Activated CD4-positive, alpha-beta T cell treated with anti-CD3 and anti-CD28 coated beads for 4 hours (primary cell): Measurements from ENCODE around the gene TMUB1.
A peak's percentile ranks its signal among the peaks of the same experiment; 100 is the strongest.

Experiments
- DNase-seq, 2 donors: peaks; one replicate each; pipeline ENCODE4 v3.0.0-alpha.2; 2020

Gene TMUB1

DNA sequence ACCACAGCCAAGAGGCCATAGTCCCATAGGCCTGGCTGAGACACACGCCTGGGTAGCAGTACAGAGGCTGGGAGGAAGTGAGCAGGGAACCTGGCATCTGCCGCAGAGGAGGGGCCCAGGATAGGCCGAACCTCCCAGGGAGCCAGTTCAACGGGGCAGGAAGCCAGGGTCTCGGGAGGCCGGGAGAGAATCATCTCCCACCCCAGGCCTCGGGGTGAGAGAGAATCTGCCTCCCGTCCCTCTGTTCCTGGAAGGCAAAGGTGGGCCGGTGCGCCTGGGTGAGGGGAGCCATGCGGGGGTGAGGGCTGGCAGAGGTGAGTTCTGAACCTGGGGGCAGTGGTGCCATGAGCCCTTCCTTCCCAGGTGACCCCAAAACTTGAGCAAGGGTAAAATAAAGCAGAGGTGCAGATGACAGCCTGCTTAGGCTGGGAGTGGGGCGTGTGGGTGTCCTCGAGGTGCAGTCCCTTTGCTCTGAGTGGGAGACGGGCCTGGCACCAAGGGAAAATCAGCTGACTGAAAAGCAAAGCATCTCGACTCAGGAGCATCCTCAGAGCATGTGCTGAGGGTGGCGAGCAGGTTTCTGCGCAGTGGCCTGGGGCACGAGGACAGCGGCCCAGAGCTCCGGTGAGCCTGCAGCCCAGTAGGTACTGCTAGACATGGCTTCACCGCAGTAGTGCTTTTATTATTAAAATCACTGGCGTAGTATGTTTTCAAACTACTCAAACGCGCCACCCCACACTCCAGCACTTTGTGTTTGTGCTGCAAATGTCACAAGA, 18.5 kb upstream of the TMUB1 start:
- DNase-seq = no peak

DNA sequence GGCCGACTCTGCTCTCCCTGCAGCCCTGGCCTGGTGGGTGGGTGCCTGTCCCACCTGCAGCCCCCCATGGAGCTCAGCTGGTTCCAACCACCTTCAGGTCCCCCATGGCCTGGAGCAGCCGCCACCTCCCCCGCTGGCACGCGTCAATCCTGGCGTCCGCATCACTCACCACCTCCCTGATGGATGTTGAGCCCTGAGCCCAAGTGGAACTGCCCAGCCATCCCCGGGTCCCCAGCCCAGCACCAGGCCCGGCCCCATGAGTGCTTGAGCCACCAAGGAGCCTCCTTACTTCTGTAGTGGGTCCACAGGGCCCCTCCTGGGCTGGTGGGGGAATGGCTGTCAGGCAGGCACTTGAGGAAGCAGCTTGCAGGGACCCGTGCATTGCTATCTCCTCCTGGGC, 17.6 kb upstream of the TMUB1 start:
- DNase-seq = no peak

DNA sequence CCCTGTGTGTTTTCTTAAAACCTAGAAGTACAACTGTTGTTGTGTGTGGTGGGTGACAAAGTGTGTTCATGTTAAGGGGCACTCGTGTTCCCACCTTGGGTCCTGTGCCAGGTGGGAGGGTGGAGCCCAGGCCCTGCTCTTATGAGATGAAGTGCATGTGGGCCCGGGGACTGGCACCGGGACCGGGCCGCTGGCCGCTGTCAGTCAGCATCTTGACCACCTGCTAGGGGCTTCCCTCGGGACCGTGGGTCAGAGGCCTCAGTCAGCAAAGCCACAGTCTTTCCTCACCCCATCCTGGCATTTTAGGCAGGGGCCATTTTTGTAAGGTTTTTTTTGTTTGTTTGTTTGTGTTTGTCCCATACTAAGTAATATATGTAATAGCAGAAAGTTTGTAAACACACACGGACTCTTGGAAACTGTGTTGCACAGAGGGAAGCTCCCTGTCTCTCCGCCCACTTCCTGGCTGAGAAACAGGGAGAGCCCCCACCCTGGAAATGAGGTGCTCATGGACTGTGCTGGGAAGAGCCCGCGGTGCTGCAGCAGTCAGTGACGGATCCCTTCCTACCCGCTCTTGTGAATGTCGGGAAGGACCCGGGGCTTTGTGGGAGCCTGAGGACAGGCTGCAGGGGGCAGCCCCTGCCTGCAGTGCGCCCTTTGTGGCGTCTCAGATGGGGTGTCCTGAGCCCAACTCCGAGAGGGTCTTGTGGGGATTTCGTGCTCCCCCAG, 16.4 kb upstream of the TMUB1 start:
- no peak for DNase-seq

DNA sequence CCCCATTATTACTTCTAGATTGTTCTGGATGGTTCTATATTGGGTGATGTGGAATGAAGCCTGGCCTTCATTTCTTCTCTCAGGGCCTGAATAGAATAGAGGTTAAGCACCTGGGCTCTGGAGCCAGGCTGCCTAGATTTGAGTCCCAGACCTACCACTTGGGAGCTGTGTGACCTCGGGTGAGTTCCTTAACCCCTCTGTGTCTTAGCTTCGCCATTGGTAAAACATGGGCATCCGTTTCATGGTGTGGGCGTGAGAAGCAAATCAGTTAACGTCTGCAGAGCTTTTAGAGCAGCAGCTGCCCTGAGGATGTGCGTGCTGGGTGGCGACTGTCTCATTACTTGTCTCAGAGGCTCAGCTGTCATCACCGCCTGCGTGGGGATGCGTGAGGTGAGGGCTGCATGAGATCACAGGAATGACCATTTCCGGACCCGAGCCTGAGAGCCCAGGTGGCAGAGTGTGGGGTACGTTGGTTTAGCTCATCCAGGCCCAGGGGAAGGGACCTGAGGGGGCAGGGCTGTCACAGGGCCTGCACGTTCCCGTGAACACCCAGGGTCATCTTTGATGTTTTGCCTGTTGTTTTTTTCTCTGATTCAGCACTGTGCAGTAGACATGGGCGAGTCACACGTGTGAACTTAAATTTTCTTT, 12.7 kb upstream of the TMUB1 start:
- no peak for DNase-seq

DNA sequence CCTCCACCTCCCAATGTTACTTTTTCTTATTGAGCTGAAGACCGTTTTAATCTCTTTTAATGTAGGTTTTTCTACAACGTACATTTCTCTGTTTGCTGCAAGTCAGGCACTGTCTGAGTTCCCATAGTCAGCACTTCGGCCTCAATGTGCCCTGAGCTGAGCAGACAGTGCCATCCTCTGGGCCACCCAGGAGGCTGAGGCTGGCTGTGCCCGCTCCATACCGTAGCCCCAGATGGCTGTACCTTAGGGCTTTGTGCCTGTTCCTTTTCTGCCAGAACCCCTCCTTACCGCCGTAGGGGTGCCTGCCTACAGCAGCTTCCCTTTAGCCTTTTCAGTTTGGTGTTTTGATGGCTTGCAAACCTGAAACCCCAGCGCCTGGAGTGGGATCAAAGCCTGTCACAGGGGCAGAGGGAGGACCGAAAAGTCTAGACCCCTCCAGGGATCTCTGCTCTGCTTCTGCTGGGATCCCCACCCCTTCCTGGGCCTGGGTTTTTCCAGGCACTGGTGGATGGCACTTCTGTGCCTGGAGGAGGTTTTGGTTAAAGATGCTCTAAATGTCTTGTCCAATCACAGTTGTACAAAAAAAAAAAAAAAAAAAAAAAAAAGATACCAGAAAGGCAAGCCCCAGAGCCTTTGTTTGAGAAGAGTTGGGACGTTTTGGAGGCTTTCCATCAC, 12.0 kb upstream of the TMUB1 start:
- DNase-seq = no peak

DNA sequence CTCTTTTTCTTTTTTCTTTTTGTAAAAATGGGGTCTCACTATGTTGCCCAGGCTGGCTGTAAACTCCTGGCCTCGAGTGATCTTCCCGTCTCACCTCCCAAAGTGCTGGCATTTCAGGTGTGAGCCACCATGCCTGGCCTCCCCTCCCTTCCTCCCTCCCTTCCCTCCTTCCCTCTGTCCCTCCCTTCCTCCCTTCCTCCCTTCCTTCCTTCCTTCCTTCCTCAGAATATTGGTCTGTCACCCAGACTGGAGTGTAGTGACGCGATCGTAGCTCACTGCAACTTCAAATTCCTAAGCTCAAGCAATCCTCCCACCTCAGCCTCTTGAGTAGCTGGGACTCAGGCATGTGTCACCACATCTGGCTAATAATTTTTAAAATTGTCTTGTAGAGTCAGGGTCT, 11.4 kb upstream of the TMUB1 start:
- DNase-seq = no peak

DNA sequence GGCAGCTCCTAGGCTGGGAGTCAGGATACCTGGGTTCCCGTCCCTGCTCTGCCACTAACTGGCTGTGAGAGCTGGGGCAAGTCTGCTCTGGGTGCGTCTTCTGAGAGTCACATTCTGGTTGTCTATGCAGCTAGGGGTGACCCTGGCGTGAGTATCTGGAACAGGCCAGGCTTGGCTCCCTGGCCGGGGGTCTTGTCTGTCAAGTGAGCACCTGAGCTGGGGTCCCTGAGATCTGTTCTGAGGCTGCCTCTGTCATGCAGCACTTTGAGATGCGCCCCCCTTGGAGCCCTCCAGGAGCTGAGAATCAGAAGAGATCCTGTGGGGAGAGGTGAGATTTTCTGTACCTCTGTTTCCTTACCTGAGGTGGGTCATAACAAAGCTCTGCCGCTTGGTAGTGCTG, 10.5 kb upstream of the TMUB1 start:
- DNase-seq = no peak

DNA sequence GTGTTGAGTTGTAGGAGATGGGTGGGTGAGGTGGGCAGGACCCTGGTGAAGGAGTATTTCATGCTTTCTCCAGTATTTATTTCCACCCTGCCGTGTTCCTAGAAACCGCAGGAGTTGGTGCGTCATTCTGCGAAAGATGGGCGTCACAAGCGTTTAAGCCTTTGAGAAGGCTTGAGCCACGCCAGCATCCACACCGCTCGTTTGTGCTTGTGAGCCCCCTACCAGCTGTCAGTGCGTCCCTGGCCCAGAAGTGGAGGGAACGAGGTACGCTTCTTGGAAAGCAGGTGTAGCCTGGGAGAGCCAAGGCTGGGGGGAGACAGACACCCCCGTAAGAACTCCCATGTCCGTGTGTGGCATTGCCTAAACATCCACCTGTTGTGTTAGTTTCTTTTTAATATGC, 8.7 kb upstream of the TMUB1 start:
- no peak for DNase-seq

DNA sequence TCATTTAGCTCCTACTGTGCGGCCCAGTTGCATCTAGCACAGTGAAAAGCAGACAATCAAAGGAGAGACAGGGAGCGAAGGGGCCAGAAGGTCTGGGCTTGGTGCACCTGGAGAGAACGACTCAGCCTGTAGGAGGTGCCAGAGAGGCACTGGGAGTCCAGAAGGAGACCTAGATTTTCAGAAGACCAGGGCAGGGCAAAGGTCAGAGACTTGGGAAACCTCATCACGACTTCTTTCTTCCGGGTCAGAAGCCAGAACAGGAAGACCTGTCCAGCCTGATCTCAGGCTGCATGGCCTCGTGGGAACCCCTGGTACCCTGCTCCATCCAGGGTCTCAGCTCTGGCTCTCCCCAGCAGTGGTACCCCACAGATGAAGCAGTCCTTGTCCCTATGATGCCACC, 8.1 kb upstream of the TMUB1 start:
- DNase-seq = no peak

DNA sequence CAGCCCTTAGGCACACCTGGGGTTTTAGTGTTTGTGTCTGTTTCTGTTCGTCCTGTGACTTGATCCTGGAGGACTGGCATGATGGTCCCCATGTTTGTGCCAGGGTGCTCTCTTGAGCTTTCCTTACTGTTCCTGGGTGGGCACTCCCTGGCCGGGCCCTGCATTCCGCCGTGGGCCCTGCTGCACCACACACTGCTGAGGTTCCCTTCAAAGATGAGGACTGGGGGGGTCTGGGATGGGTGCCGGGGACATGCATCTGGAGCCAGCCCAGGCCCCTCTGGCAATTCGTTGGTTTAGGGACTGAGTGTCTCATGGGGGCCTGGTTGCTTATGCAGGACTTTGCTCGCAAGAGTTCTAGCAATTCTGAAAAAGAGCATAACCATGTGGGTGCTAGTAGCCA, 7.7 kb upstream of the TMUB1 start:
- no peak for DNase-seq

DNA sequence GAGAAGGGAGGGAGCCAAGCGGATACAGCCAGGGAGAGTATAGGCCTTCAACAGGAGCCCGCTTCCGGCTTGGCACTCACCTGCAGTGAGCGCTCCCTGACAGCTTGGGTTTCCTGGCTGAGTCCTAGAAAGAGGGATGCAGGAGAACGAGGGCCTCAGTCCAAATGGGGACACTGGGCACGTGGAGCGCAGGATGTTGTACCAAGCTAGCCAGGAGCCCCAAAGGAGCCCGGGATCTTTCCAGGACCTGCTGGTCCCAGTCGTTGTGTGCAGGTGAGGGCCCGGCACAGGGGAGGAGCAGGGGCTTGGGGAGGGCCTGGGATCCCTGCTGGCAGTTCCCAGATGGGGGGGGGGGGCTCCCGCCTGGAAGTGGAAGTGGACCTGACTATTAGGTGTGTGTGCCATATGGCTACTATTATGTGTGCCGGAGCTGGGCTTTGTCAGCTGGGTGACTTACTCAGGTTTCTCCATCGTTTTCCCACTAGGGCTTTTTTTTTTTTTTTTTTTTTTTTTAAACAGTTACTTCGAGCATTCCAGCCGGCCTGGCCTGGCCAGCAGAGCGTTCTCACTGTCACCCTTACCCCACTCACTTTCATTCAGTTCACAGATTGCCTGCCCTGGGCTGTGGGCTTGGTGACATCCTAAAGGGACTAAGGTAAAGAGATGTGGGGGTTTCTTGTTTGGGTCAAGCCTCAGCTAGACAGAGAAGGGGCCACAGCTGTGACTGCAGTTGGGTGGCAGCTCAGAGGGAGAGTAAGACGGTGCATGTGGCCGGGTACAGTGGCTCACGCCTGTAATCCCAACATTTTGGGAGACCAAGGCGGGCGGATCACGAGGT, 6.8 kb upstream of the TMUB1 start:
- no peak for DNase-seq

DNA sequence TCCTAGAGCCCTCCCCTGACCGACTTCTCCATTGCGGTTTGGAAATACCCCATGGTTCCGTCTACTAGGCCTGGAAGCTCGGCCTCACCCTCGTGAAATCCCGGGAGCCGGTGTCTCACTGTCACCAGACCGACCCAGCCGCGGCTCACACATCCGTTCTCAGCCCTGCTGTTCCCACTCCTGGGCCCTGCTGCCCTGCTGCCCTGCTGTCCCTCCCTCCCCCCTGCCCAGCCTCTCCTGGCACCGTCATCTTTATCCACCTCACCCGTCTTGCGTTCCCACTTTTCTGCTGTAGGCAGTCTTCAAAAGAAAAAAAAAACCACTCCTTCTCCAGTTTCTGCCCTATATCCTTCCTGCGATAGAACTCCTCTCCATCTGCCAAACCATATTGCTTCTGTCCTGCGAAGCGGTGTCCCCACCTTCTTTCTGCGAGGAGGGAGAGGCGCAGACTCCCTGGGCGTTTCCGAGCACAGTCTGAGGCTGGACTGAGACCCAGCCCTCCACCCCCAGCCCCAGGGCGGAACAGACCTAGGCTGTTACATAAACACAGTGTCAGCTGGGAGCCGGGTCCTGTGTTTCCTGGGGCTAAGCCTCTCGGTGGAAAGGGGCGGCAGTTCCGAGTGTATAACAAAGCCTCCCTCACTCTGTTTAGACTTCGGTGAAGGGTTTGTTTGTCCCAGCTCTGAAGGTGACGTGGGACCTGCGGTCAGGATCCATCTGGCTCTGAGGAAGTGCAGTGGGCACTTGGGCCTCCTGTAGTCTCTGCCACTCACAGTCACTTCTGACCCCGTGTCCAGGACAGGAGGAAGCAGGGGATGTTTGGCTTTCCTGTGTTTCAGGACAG, 5.8 kb upstream of the TMUB1 start:
- no peak for DNase-seq

DNA sequence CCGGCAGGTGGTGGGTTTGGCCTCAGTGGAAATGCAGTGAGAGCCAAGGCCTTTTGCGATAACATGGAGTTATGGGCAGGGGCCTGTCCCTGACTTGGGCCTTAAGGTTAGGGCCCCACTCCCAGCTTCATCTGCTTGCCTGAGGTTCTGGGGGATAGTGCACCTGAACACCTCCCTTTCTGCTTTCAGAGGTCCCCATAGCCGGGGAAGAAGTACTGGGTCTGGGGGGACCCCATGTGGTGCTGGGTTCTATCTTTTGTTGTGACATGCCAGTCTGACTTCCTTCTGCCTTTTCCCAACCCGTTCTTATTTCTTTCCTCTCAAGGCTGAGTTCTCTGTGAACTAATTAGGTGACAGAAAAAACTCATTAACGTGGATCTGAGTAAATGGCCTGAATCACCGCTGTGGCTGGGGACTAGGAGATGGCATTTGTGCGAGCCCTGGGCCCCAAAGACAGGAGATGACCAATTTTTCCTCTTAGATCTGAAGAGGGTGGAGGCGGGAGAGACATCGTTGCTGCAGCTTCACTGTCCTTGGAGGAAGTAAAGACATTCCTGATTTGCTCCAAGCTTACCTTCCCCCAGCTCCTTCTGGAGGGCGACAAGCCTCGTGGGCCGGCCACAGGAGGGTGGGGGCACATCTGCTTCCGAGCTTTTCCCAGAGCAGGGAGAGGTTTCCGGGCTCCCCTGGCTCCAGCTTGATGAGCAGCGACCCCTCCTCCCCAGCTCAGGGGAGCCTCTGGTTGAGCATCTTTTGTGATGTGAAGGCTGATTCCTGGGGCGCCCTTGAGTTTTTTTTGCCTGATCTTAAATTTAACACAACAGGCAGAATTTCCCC, 4.9 kb upstream of the TMUB1 start:
- DNase-seq = no peak

DNA sequence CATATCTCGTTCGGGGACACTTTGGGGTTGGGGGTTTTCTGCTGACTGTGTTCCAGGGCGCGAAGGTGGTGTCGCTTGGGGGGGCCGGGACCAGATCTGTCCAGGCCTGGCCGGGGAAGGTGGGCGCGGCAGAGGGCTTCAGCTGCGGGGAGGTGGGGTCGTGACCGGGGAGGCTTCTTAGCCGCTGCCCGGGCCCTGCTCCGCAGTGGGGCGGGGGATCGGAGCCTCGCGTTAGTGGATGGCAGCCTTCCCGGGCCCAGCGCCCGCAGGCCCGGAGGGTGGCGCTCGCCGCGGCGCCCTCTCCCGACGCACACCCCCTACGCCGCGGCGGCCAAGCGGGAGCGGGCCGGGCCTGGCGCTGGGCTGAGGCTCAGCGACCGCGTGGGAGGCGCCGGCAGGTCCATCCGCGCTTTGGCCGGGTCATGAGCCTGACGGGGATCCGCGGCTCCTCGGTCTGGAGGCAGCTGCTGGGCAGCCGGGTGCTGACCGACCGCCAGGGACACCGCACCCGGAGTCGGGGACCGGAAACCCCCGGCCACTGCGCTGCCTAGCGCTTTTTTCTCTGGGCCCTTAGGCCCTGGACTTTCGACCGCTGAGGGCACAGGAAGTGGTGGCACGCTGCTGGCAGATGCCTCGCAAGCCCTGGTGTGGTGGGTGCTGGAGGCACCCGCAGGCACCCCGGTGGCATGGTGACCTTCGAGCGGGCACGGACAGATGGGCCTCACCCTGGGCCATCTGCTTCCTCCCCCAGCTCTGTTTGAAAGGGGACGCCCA, 4.1 kb upstream of the TMUB1 start:
- peak in 1 of 2 donors; percentile 29 for DNase-seq

DNA sequence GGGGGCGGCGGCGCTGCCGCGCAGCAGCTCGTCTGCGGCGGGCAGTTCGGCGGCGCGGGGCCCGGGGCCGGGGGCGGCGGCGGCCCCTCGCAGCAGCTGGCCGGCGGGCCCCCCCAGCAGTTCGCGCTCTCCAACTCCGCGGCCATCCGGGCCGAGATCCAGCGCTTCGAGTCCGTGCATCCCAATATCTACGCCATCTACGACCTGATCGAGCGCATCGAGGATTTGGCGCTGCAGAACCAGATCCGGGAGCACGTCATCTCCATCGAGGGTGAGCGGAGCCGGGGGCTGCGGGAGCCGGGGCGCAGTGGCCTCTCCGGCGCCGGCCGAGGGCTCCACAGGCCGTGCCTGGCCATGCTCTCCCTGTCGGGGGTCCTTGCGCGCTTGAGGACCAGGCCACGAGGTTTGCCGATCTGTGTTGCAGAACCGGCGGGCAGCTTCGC, 3.5 kb upstream of the TMUB1 start:
- DNase-seq = no peak

DNA sequence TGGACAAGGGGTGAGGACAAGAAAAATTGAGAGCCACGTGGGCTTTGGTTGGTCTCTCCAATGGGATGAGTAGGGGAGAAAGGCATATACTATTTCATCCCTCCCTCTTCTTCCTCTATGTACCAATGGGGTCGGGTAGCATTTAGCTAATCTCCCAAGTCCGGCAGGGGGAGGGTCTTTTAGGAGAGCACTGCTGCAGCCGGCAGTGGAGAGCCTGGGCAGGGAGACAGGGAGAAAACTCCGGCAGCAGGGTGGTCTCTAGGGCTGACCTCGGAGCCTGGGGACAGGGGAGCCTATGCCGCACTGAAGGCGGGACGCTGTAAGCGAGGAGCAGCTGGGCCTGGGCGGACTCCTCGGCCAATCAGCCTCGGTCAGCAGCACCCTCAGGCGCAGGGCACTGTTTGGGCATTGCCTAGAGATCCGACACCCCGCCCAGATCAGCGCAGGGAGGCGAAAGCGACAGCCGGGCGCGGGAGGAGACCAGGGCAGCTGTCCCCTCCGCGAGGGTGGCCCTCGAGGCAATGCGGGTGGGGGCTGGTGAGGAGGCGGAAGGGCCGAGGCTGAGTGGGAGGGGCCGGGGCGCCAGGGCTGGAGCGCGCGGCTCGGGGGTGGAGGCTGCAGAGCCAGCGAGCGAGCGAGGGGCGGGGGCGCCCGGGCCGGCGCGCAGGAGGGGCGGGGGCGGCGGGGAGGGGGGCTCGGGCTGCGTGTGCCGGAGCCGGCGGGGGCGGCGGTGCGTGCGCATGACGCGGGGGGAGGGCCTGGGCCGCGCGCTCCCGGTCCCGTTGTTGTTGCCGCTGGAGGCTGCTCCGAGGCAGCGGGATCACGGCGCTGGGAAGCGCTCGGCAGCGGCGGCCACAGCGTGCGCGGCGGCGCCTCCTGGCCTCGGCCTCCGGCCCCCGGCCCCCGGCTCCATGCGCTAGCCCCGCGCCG, 2.7 kb upstream of the TMUB1 start, which contains the start of gene AGAP3:
Gene AGAP3, plus strand, starts transcription at position 785 of the 930 bp plus-strand sequence. CDS start 267 bp downstream, outside the sequence.
- DNase-seq = peak; percentile 54 to 66

DNA sequence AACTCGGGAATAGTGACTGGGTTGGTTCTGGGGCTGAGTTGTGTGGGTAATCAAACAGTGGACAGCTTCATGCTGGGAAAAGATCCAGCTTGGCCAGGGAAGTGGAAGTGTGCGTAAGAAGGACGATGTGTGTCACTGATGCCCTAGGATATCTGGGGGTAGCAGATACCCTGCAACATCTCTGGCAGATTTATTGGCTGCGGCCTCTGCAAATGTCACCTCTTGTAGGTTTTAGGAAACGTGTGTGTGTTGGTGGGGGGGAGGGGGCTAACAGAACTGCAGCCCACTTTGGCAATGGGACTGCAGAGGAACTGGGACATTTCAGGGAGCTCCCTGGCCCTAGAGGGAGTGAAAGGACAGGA, 2.0 kb upstream of the TMUB1 start:
- DNase-seq = no peak

DNA sequence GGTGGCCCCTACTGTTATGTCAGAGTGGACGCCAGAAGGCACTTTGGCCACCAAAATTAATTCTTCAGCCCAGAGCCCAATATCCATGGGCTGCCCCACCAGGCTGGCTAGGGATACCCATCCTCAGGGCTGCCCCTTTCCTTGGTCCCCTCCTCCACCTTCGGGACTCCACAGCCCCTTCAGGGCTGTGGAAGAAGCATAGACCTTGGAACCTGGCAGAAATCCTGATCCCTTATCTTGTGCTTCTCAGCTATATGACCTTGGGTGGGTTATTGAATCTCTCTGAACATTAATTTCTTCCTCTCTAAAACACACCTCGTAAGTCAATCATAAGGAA, 499 bp upstream of the TMUB1 start:
- no peak for DNase-seq
